Left lung (tissue), 10 donors: ENCODE measurements around the gene TBXAS1. TPM values are rescaled to one million over a fixed set of nuclear protein-coding genes. Genes with fewer than 3 reads are reported as not detected.

Experiments used
- ATAC-seq: fragments of 200-7000 bp; cut with Tn5 transposase; one replicate; pipeline ENCODE4 v1.9.1; 2020; ENCODE audit warnings: moderate library complexity
- DNase-seq, 4 donors: peaks; one replicate each; pipeline ENCODE4 v3.0.0-alpha.2; 2013 to 2020
- H3K27ac ChIP-seq, 2 donors: fragments of 200-600 bp; sonication (generic) in 1 of 2; one replicate each; pipeline versions ENCODE4 v1.5.0 to v1.8.0; 2020 to 2021
- H3K27me3 ChIP-seq, 2 donors: fragments of 200-600 bp; sonication (generic) in 1 of 2; one replicate each; pipeline versions ENCODE4 v1.5.0 to v1.8.0; 2020 to 2021
- H3K36me3 ChIP-seq, 2 donors: fragments of 200-600 bp; sonication (generic) in 1 of 2; one replicate each; pipeline versions ENCODE4 v1.5.0 to v1.8.0; 2020 to 2021
- H3K4me1 ChIP-seq, 2 donors: fragments of 200-600 bp; one replicate each; pipeline ENCODE4 v1.8.0; 2021
- H3K4me3 ChIP-seq, 2 donors: fragments of 200-600 bp; sonication (generic) in 1 of 2; one replicate each; pipeline versions ENCODE4 v1.5.0 to v1.8.0; 2020 to 2021; ENCODE audit warnings: mild to moderate bottlenecking in 1 of 2
- H3K9me3 ChIP-seq, 2 donors: fragments of 200-600 bp; sonication (generic) in 1 of 2; one replicate each; pipeline versions ENCODE4 v1.5.0 to v1.8.0; 2020 to 2021
- intact Hi-C, 2 donors: fragments of 100-400 bp; cut with DNase I; formaldehyde crosslinking; loops; one replicate each; pipeline versions ENCODE4 v1.11.2 to v1.14.2; 2022
- polyA plus RNA-seq, 6 donors: library from polyadenylated mRNA; unstranded; fragments of 120-200 nt; gene quantifications; one replicate each; pipeline ENCODE4 v1.2.1, GENCODE V29; 2013; ENCODE audit not compliant: insufficient read length in 6 of 6
- total RNA-seq, 2 donors: library from RNA; stranded (reverse); fragmentation: NEBNext Ultra II Directional; extraction: Animal tissue kit (Norgen Biotek cat#: 25700); gene quantifications; one replicate each; pipeline ENCODE4 v1.2.1, GENCODE V29; 2021
- TF ChIP-seq, protein P1 (sequence below), 2 donors: fragments of 200-600 bp; sonication (generic) in 1 of 2; IDR thresholded peaks; one replicate each; pipeline versions ENCODE4 v1.5.0 to v1.8.0; 2021; ENCODE audit warnings: antibody characterized with exemption in 2 of 2
- donor health status: DM: no; HTN: yes; CAD: no.
- donor health status: DM: no; HTN: no; CAD: no.

Gene TBXAS1
- total and polyA plus RNA-seq, 8 donors, result 8.2 to 103 (median 9.6) TPM

GRCh38 chr7:139906879-139907278, 77.8 kb downstream of the TBXAS1 start:
- intact Hi-C loops, result no loop called here
- no peak for DNase-seq
- H3K36me3 ChIP-seq, result peaks cover 0 to 15% of the 10 kb centered on the region in 2 donors
- no peaks in the 10 kb centered on the region for H3K27me3 ChIP-seq
- TF ChIP-seq, protein P1, sequence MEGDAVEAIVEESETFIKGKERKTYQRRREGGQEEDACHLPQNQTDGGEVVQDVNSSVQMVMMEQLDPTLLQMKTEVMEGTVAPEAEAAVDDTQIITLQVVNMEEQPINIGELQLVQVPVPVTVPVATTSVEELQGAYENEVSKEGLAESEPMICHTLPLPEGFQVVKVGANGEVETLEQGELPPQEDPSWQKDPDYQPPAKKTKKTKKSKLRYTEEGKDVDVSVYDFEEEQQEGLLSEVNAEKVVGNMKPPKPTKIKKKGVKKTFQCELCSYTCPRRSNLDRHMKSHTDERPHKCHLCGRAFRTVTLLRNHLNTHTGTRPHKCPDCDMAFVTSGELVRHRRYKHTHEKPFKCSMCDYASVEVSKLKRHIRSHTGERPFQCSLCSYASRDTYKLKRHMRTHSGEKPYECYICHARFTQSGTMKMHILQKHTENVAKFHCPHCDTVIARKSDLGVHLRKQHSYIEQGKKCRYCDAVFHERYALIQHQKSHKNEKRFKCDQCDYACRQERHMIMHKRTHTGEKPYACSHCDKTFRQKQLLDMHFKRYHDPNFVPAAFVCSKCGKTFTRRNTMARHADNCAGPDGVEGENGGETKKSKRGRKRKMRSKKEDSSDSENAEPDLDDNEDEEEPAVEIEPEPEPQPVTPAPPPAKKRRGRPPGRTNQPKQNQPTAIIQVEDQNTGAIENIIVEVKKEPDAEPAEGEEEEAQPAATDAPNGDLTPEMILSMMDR (IDR thresholded peaks at IDR 0.05), result no peak
- no peak overlapping the region for H3K27ac ChIP-seq
- peaks cover 0 to 3% of the 10 kb centered on the region in 2 donors for H3K4me1 ChIP-seq
- no peak for ATAC-seq
- H3K4me3 ChIP-seq, result no peak overlapping the region
- peaks cover 0 to 7% of the 10 kb centered on the region in 2 donors for H3K9me3 ChIP-seq

- Histone ChIP-seq H3K4me1 (peaks cover 0 to 1% of the 10 kb centered on the region in 2 donors), H3K4me3 (no peak overlapping the region), H3K27ac (no peak overlapping the region), H3K9me3 (peaks cover 0 to 3% of the 10 kb centered on the region in 2 donors), H3K27me3 (no peaks in the 10 kb centered on the region), H3K36me3 (peaks cover 0 to 33% of the 10 kb centered on the region in 2 donors)
- TF ChIP-seq, protein P1 (IDR thresholded peaks at IDR 0.05), result no peak
- intact Hi-C loops, result no loop called here
- no peak for ATAC-seq
- DNase-seq, result no peak
Measured at GRCh38 chr7:139908792-139909191, 79.7 kb downstream of the TBXAS1 start.

DNA sequence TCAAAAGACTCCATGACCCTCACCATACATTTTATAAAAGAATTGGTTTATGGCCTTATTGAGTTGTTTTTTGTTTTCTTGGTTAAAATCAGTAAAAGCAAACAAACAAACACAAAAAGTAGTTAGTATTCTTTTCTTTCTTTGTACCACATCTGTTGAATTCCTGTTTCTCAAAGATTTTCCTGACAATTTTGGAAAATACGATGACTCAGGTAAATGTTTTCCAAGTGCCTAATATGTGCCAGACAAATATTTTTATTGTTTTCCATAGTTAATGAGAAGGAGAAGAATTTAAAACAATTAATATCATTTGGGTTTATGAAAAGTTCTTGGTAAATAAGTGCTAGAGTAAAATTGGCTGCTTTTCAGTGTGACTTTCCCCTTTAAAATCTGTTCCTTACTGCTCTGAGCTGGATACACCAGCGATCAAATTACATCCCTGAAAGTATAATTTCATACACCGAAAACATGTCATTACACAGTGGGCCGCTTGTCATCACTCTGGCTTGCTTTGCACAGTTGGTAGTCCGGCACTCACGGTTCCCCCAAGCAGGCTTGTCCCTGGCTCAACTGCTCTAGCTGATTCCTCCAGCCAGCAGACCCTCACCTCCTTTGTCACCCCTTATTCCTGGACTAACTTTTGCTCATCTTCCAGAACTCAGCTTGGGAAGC, 80.5 kb downstream of the TBXAS1 start:
- Histone ChIP-seq H3K9me3 (peaks cover 0 to 3% of the 10 kb centered on the region in 2 donors), H3K27ac (no peak overlapping the region), H3K27me3 (no peaks in the 10 kb centered on the region), H3K4me1 (peaks cover 0 to 7% of the 10 kb centered on the region in 2 donors), H3K4me3 (no peak overlapping the region), H3K36me3 (peaks cover 0 to 33% of the 10 kb centered on the region in 2 donors)
- DNase-seq (peak in 1 of 4 donors; percentile 52), ATAC-seq (peak; percentile 42)
- intact Hi-C loops, result no loop called here
- TF ChIP-seq, protein P1 (IDR thresholded peaks at IDR 0.05), result no peak

- TF ChIP-seq, protein P1 (IDR thresholded peaks at IDR 0.05), result no peak
Measured at GRCh38 chr7:139913021-139913844, 84.2 kb downstream of the TBXAS1 start.

GRCh38 chr7:139913845-139914135, 84.7 kb downstream of the TBXAS1 start:
- no peak for DNase-seq
- H3K27ac ChIP-seq, result no peak overlapping the region
- no peaks in the 10 kb centered on the region for H3K9me3 ChIP-seq
- intact Hi-C loops, result no loop called here
- no peak overlapping the region for H3K4me3 ChIP-seq
- H3K27me3 ChIP-seq, result no peaks in the 10 kb centered on the region
- ATAC-seq, result no peak
- peaks cover 15 to 40% of the 10 kb centered on the region in 2 donors for H3K4me1 ChIP-seq
- TF ChIP-seq, protein P1 (IDR thresholded peaks at IDR 0.05), result no peak
- peaks cover 0 to 52% of the 10 kb centered on the region in 2 donors for H3K36me3 ChIP-seq

More at GRCh38 chr7:139913021-139913844, 84.2 kb downstream of the TBXAS1 start:
- Histone ChIP-seq H3K4me1 (peaks cover 15 to 38% of the 10 kb centered on the region in 2 donors), H3K36me3 (peaks cover 0 to 48% of the 10 kb centered on the region in 2 donors), H3K9me3 (no peaks in the 10 kb centered on the region), H3K27me3 (no peaks in the 10 kb centered on the region), H3K27ac (no peak overlapping the region), H3K4me3 (no peak overlapping the region)
- intact Hi-C loops, result no loop called here
- DNase-seq (no peak), ATAC-seq (no peak)
